ENCODE data around the gene MED29.

MED29 gene

GRCh38 chr19:39426170-39426569 is 35.0 kb downstream of the MED29 start:
- no peak for FAIRE-seq
- DNase-seq (ENCODE audit: low spot score) = no peak

GRCh38 chr19:39427707-39428106 is 36.5 kb downstream of the MED29 start:
- DNase-seq (ENCODE audit: low spot score) = no peak
- FAIRE-seq = no peak

- no peak for FAIRE-seq
- peak; percentile 61 for DNase-seq (ENCODE audit: low spot score)
Observed at GRCh38 chr19:39428283-39429112, 37.3 kb downstream of the MED29 start.

- FAIRE-seq = no peak
- peak; percentile 51 for DNase-seq (ENCODE audit: low spot score)
Observed at GRCh38 chr19:39430675-39431593, 39.8 kb downstream of the MED29 start.

GRCh38 chr19:39432677-39433025 is 41.5 kb downstream of the MED29 start:
- FAIRE-seq = no peak
- no peak for DNase-seq (ENCODE audit: low spot score)

- FAIRE-seq (no peak), DNase-seq (ENCODE audit: low spot score) (no peak)
Observed at GRCh38 chr19:39433480-39434079, 42.4 kb downstream of the MED29 start.

GRCh38 chr19:39434123-39435076 is 43.2 kb downstream of the MED29 start:
- FAIRE-seq = no peak
- no peak for DNase-seq (ENCODE audit: low spot score)

GRCh38 chr19:39435499-39436349 is 44.5 kb downstream of the MED29 start, which contains the start of gene RPS16:
Gene RPS16, minus strand, starts transcription at chr19:39435949. Its CDS starts 54 bp downstream, at chr19:39435895.
- FAIRE-seq (no peak), DNase-seq (ENCODE audit: low spot score) (peak; percentile 96)

- DNase-seq (ENCODE audit: low spot score) = no peak
- FAIRE-seq = no peak
Observed at GRCh38 chr19:39436350-39436716, 45.2 kb downstream of the MED29 start.

GRCh38 chr19:39438270-39438934 is 47.2 kb downstream of the MED29 start:
- FAIRE-seq (no peak), DNase-seq (ENCODE audit: low spot score) (no peak)

GRCh38 chr19:39444598-39445195 is 53.5 kb downstream of the MED29 start:
- no peak for FAIRE-seq
- DNase-seq (ENCODE audit: low spot score) = no peak

GRCh38 chr19:39445196-39446111 is 54.3 kb downstream of the MED29 start, which contains the start of gene SUPT5H:
Gene SUPT5H, plus strand, starts transcription at chr19:39445582. Its CDS starts 309 bp downstream, at chr19:39445891.
- peak; percentile 85 for FAIRE-seq
- DNase-seq (ENCODE audit: low spot score) = peak; percentile 99

GRCh38 chr19:39446365-39447084 is 55.3 kb downstream of the MED29 start:
- FAIRE-seq (no peak), DNase-seq (ENCODE audit: low spot score) (no peak)

- no peak for FAIRE-seq
- no peak for DNase-seq (ENCODE audit: low spot score)
Observed at GRCh38 chr19:39448271-39448670, 57.1 kb downstream of the MED29 start.

GRCh38 chr19:39449116-39449797 is 58.1 kb downstream of the MED29 start:
- FAIRE-seq = no peak
- no peak for DNase-seq (ENCODE audit: low spot score)

Data from urothelium cell line (cell line).